D721Med (cell line): Measurements from ENCODE around the gene PARK7.
"Not testable (repeated sequence)": the region's sequence is repeated elsewhere in the genome, so short reads cannot be mapped to it uniquely, and the experiment has no call there.

ENCODE experiments used
- DNase-seq: peaks from one replicate; pipeline ENCODE4 v3.0.0; 2011; ENCODE audit warnings: low spot score; ENCODE audit not compliant: insufficient read length
- FAIRE-seq: peaks from 2 replicates; lab custom pipeline; 2011; peaks lifted over from hg19 to GRCh38; lab: Jason Lieb, UNC
- CTCF ChIP-seq: IDR thresholded peaks from 2 replicates; pipeline ENCODE4 v1.5.1; 2012; ENCODE audit warnings: mild to moderate bottlenecking, control low read depth; ENCODE audit not compliant: insufficient read depth; ENCODE audit errors: missing control alignments

PARK7 gene

GRCh38 chr1:7921796-7922195, 39.7 kb upstream of the PARK7 start:
- TF ChIP-seq CTCF = no peak
- no peak for DNase-seq
- no peak for FAIRE-seq

GRCh38 chr1:7922301-7922700, 39.2 kb upstream of the PARK7 start:
- DNase-seq (no peak), FAIRE-seq (no peak)
- no peak for TF ChIP-seq CTCF

- DNase-seq, FAIRE-seq: not testable (repeated sequence)
These were observed 34.5 kb upstream of the PARK7 start for GRCh38 chr1:7927061-7927460.

- TF ChIP-seq CTCF = no peak
- FAIRE-seq (no peak), DNase-seq (no peak)
These were observed 33.3 kb upstream of the PARK7 start for GRCh38 chr1:7928247-7928646.

GRCh38 chr1:7929637-7930036, 31.9 kb upstream of the PARK7 start:
- TF ChIP-seq CTCF = no peak
- no peak for FAIRE-seq
- no peak for DNase-seq

GRCh38 chr1:7930645-7931445, 30.7 kb upstream of the PARK7 start:
- FAIRE-seq (no peak), DNase-seq (no peak)
- no peak for TF ChIP-seq CTCF

- FAIRE-seq = no peak
- no peak for DNase-seq
- TF ChIP-seq CTCF = no peak
These were observed 30.1 kb upstream of the PARK7 start for GRCh38 chr1:7931446-7931812.
